HG02798 (cell line): ENCODE data around the gene STIM1.
A peak's percentile ranks its signal among the peaks of the same experiment; 100 is the strongest.
"Not testable (repeated sequence)": the region's sequence is repeated elsewhere in the genome, so short reads cannot be mapped to it uniquely, and the experiment has no call there.

Experiments
- ATAC-seq: cut with Tn5 transposase; IDR thresholded peaks from one replicate; pipeline ENCODE4 v1.9.1; 2021; ENCODE audit warnings: mild to moderate bottlenecking; ENCODE audit not compliant: unreplicated experiment, poor library complexity

Gene STIM1

GRCh38 chr11:4048340-4048739 lies 192.9 kb downstream of the STIM1 start:
- ATAC-seq = no peak

GRCh38 chr11:4049006-4049405 lies 193.5 kb downstream of the STIM1 start:
- no peak for ATAC-seq

- ATAC-seq = no peak
Observed at GRCh38 chr11:4050138-4050537, 194.7 kb downstream of the STIM1 start.

- ATAC-seq = not testable (repeated sequence)
Observed at GRCh38 chr11:4053200-4053599, 197.7 kb downstream of the STIM1 start.

- no peak for ATAC-seq
Observed at GRCh38 chr11:4054643-4055042, 199.2 kb downstream of the STIM1 start.

GRCh38 chr11:4059424-4059823 lies 204.0 kb downstream of the STIM1 start:
- ATAC-seq = no peak

- no peak for ATAC-seq
Observed at GRCh38 chr11:4060182-4060923, 204.9 kb downstream of the STIM1 start.

- no peak for ATAC-seq
Observed at GRCh38 chr11:4061700-4062099, 206.2 kb downstream of the STIM1 start.

- no peak for ATAC-seq
Observed at GRCh38 chr11:4063348-4063747, 207.9 kb downstream of the STIM1 start.

- no peak for ATAC-seq
Observed at GRCh38 chr11:4064278-4064955, 209.0 kb downstream of the STIM1 start.

- ATAC-seq = no peak
Observed at GRCh38 chr11:4065086-4065485, 209.6 kb downstream of the STIM1 start.

- ATAC-seq = no peak
Observed at GRCh38 chr11:4065601-4066377, 210.3 kb downstream of the STIM1 start.

GRCh38 chr11:4066910-4067309 lies 211.4 kb downstream of the STIM1 start:
- ATAC-seq = no peak

GRCh38 chr11:4068962-4069361 lies 213.5 kb downstream of the STIM1 start:
- ATAC-seq = no peak

GRCh38 chr11:4071325-4071724 lies 215.9 kb downstream of the STIM1 start:
- no peak for ATAC-seq

- ATAC-seq = no peak
Observed at GRCh38 chr11:4071914-4072313, 216.4 kb downstream of the STIM1 start.

GRCh38 chr11:4072668-4073285 lies 217.3 kb downstream of the STIM1 start:
- ATAC-seq = peak; percentile 75

GRCh38 chr11:4074266-4074665 lies 218.8 kb downstream of the STIM1 start:
- ATAC-seq = no peak

- no peak for ATAC-seq
Observed at GRCh38 chr11:4076774-4077173, 221.3 kb downstream of the STIM1 start.

GRCh38 chr11:4083198-4083597 lies 227.7 kb downstream of the STIM1 start:
- ATAC-seq = no peak
